A549 (cell line): ENCODE results near the gene EPS8. TPM values are rescaled to one million over a fixed set of nuclear protein-coding genes. Genes with fewer than 3 reads are reported as not detected.

Experiments used
- ATAC-seq, 2 experiments: fragments of 200-7000 bp in 1 of 2; fragments of >200 bp in 1 of 2; cut with Nextera tagmentation in 1 of 2; cut with Tn5 transposase in 1 of 2; 3 replicates each; pipeline versions ENCODE4 v1.8.0 to v1.9.1; 2018 to 2020; ENCODE audit warnings: mild to moderate bottlenecking in 1 of 2, moderate library complexity in 1 of 2
- CTCF ChIA-PET: fragments of 300-600 bp; sonication (Branson Sonifier 250); formaldehyde crosslinking; extraction: SDS; loops from one replicate; lab custom pipeline; 2021; ENCODE audit warnings: antibody characterized with exemption, inconsistent platforms; lab: Yijun Ruan, JAX
- POLR2A ChIA-PET: fragments of 350-600 bp; formaldehyde crosslinking; extraction: SDS; loops from one replicate; lab custom pipeline; 2021; ENCODE audit warnings: antibody characterized with exemption, inconsistent platforms; lab: Yijun Ruan, JAX
- DNase-seq, 2 experiments: peaks; one replicate each; pipeline versions ENCODE4 v3.0.0 to v3.0.0-alpha.2; 2011 to 2016; ENCODE audit warnings: low read depth in 1 of 2, low spot score in 1 of 2
- FAIRE-seq: peaks from 2 replicates; lab custom pipeline; 2011; peaks lifted over from hg19 to GRCh38; lab: Jason Lieb, UNC
- H3K27ac ChIP-seq, 2 experiments: fragments of >200 bp; sonication (Bioruptor Twin); formaldehyde crosslinking; 3 replicates each; pipeline ENCODE4 v1.5.1; 2016 to 2017
- H3K4me1 ChIP-seq: fragments of >200 bp; sonication (Bioruptor Twin); formaldehyde crosslinking; 3 replicates; pipeline ENCODE4 v1.6.1; 2016
- H3K4me2 ChIP-seq: fragments of >200 bp; sonication (Bioruptor Twin); formaldehyde crosslinking; 3 replicates; pipeline ENCODE4 v1.6.1; 2016
- H3K4me3 ChIP-seq: fragments of >200 bp; sonication (Bioruptor Twin); formaldehyde crosslinking; 3 replicates; pipeline ENCODE4 v1.5.1; 2016
- H3K9me3 ChIP-seq: fragments of >200 bp; sonication (Bioruptor Twin); formaldehyde crosslinking; 3 replicates; pipeline ENCODE4 v1.6.1; 2016
- CBX2 ChIP-seq: fragments of 200-600 bp; sonication (generic); IDR thresholded peaks from 2 replicates; pipeline ENCODE4 v1.6.1; 2016; ENCODE audit warnings: low read depth, mild to moderate bottlenecking, borderline replicate concordance
- CBX8 ChIP-seq: fragments of 200-600 bp; sonication (generic); IDR thresholded peaks from 2 replicates; pipeline ENCODE4 v1.6.1; 2016
- CEBPB ChIP-seq, 2 experiments: fragments of >200 bp in 1 of 2; sonication (Bioruptor Twin) in 1 of 2; formaldehyde crosslinking in 1 of 2; IDR thresholded peaks; 2 replicates each; pipeline ENCODE4 v1.6.1; 2012 to 2016
- CHD2 ChIP-seq: fragments of 150-350 bp; IDR thresholded peaks from 2 replicates; pipeline ENCODE4 v1.6.1; 2014; ENCODE audit warnings: low read length; ENCODE audit not compliant: partially characterized antibody
- CTCF ChIP-seq: fragments of >200 bp; sonication (Bioruptor Twin); formaldehyde crosslinking; IDR thresholded peaks from 3 replicates; pipeline ENCODE4 v1.5.1; 2016
- EHF ChIP-seq: fragments of 250-450 bp; sonication (Bioruptor Pico); IDR thresholded peaks from 2 replicates; pipeline ENCODE4 v1.5.0; 2020; ENCODE audit warnings: mild to moderate bottlenecking
- EHMT2 ChIP-seq: fragments of 200-600 bp; sonication (generic); IDR thresholded peaks from 2 replicates; pipeline ENCODE4 v1.6.1; 2016; ENCODE audit warnings: antibody characterized with exemption, low read depth, mild to moderate bottlenecking, moderate library complexity
- FOSL2 ChIP-seq, 2 experiments: fragments of 450-650 bp in 1 of 2; fragments of >200 bp in 1 of 2; sonication (Bioruptor Twin) in 1 of 2; formaldehyde crosslinking; IDR thresholded peaks; 2 replicates each; pipeline versions ENCODE4 v1.5.0 to v1.6.1; 2016 to 2020; ENCODE audit warnings: mild to moderate bottlenecking in 1 of 2, moderate library complexity in 1 of 2
- HDAC2 ChIP-seq: fragments of 200-600 bp; sonication (generic); IDR thresholded peaks from 2 replicates; pipeline ENCODE4 v1.6.1; 2016
- HEYL ChIP-seq: fragments of 250-450 bp; sonication (Bioruptor Pico); IDR thresholded peaks from 2 replicates; pipeline ENCODE4 v1.8.0; 2021; ENCODE audit warnings: mild to moderate bottlenecking, moderate library complexity
- HOXB5 ChIP-seq: fragments of 250-450 bp; sonication (Bioruptor Pico); IDR thresholded peaks from 2 replicates; pipeline ENCODE4 v1.5.0; 2020; ENCODE audit warnings: mild to moderate bottlenecking, moderate library complexity
- KDM1A ChIP-seq: fragments of 200-600 bp; sonication (generic); IDR thresholded peaks from 2 replicates; pipeline ENCODE4 v1.6.1; 2016; ENCODE audit warnings: low read depth, mild to moderate bottlenecking
- MAZ ChIP-seq: fragments of 150-350 bp; IDR thresholded peaks from 2 replicates; pipeline ENCODE4 v1.6.1; 2014; ENCODE audit warnings: antibody characterized with exemption, low read depth, low read length, borderline replicate concordance
- MYC ChIP-seq: IDR thresholded peaks from 2 replicates; pipeline ENCODE4 v1.6.1; 2012; ENCODE audit warnings: mild to moderate bottlenecking, inconsistent platforms, low read length, improper control_type of control experiment, borderline replicate concordance
- NPAS2 ChIP-seq: fragments of 250-450 bp; sonication (Bioruptor Pico); IDR thresholded peaks from 2 replicates; pipeline ENCODE4 v1.8.0; 2022; ENCODE audit warnings: mild to moderate bottlenecking, moderate library complexity, borderline replicate concordance
- PBX3 ChIP-seq: IDR thresholded peaks from 2 replicates; pipeline ENCODE4 v1.6.1; 2012
- POLR2A ChIP-seq: IDR thresholded peaks from 2 replicates; pipeline ENCODE4 v1.6.1; 2012; ENCODE audit warnings: mild to moderate bottlenecking, low read length
- RCOR1 ChIP-seq: fragments of 150-350 bp; IDR thresholded peaks from 2 replicates; pipeline ENCODE4 v1.6.1; 2014; ENCODE audit warnings: antibody characterized with exemption, low read length, low read depth
- RNF2 ChIP-seq: fragments of 200-600 bp; sonication (generic); IDR thresholded peaks from 2 replicates; pipeline ENCODE4 v1.6.1; 2016; ENCODE audit warnings: low read depth, mild to moderate bottlenecking, antibody characterized with exemption, moderate library complexity, borderline replicate concordance
- SREBF2 ChIP-seq: fragments of 450-650 bp; IDR thresholded peaks from 2 replicates; pipeline ENCODE4 v1.6.1; 2014; ENCODE audit warnings: mild to moderate bottlenecking, moderate library complexity
- TFCP2L1 ChIP-seq: fragments of 250-450 bp; sonication (Bioruptor Pico); IDR thresholded peaks from 2 replicates; pipeline ENCODE4 v1.5.0; 2021; ENCODE audit warnings: mild to moderate bottlenecking
- ZC3H11A ChIP-seq: fragments of 450-650 bp; IDR thresholded peaks from 2 replicates; pipeline ENCODE4 v1.6.1; 2014; ENCODE audit warnings: antibody characterized with exemption, mild to moderate bottlenecking
- ZNF302 ChIP-seq: fragments of 250-450 bp; sonication (Bioruptor Pico); IDR thresholded peaks from 2 replicates; pipeline ENCODE4 v1.9.0; 2021; ENCODE audit warnings: inconsistent platforms, mild to moderate bottlenecking, moderate library complexity
- WGBS: methylation state at CpG from one replicate; pipeline ENCODE4 v1.1.6; 2017; ENCODE audit errors: missing lambda C conversion rate; 5-methylcytosine and 5-hydroxymethylcytosine counted together
- polyA plus RNA-seq, 4 experiments: library from polyadenylated mRNA; depleted of rRNA in 3 of 4; stranded (reverse); fragments of >200 nt; fragmentation: RNase III in 1 of 4; extraction: RNeasy Plus Mini Kit Qiagen cat#74134 plus additional on column Dnase treatment in 1 of 4; gene quantifications; 2 replicates in 3 of 4; 3 replicates in 1 of 4; pipeline ENCODE4 v1.2.3, GENCODE V29; 2011 to 2017
- TF ChIP-seq, protein P1 (sequence below): IDR thresholded peaks from 2 replicates; pipeline ENCODE4 v1.6.1; 2012; ENCODE audit warnings: low read depth, borderline replicate concordance

The EPS8 gene
- polyA plus RNA-seq, 2 of the 4 experiments (the other 2 are of a cell fraction), result 25.1 to 101 TPM

- H3K4me2 ChIP-seq, result no peak overlapping the region
- ChIA-PET CTCF (no interaction called here), POLR2A (no interaction called here)
- H3K27ac ChIP-seq, result no peak overlapping the region
- WGBS, result 77% methylated on average over 3 of the region's 3 CpGs
- H3K4me3 ChIP-seq, result no peak overlapping the region
- ATAC-seq, result no peak
- no peak for DNase-seq
- peaks cover 15% of the 10 kb centered on the region for H3K4me1 ChIP-seq
- H3K9me3 ChIP-seq, result no peaks in the 10 kb centered on the region
- TF ChIP-seq KDM1A, result no peak
- TF ChIP-seq CTCF, result no peak
- no peak for TF ChIP-seq TFCP2L1 (CRISPR knock-in tag)
- TF ChIP-seq CEBPB (IDR thresholded peaks at IDR 0.05), result no peak
- TF ChIP-seq RNF2, result no peak
- no peak for TF ChIP-seq SREBF2
- no peak for TF ChIP-seq MAZ
- no peak for FAIRE-seq
Observed at GRCh38 chr12:15824516-15824915, 35.3 kb upstream of the EPS8 start.

- Histone ChIP-seq H3K27ac (peak overlapping the region in 1 of 2 experiments; percentile 53; a peak in 2 of 6 replicates), H3K4me1 (peaks cover 15% of the 10 kb centered on the region), H3K9me3 (no peaks in the 10 kb centered on the region), H3K4me3 (no peak overlapping the region), H3K4me2 (peak overlapping the region; percentile 26; the same call in 1 of the 3 replicates)
- CTCF ChIA-PET, result interaction anchor here (1.5 to 1.7 kb wide), 2 partner anchors 10 to 233 kb away, joined by 3 to 4 read pairs; no protein-coding TSS in a partner anchor
- WGBS, result 69% methylated on average over 3 of the region's 3 CpGs
- TF ChIP-seq CEBPB (IDR thresholded peaks at IDR 0.05), result 0 out of 4 replicates have a peak, but pooled peaks of 1 of the 2 experiments have one; percentile 14
- no peak for TF ChIP-seq FOSL2 (IDR thresholded peaks at IDR 0.05)
- no peak for TF ChIP-seq FOSL2 (CRISPR knock-in tag; IDR thresholded peaks at IDR 0.05)
- no peak for TF ChIP-seq CBX2
- TF ChIP-seq CHD2, result no peak
- TF ChIP-seq HEYL (CRISPR knock-in tag), result no peak
- FAIRE-seq (no peak), DNase-seq (no peak), ATAC-seq (no peak)
- POLR2A ChIA-PET, result no interaction called here
Observed at GRCh38 chr12:15823360-15824128, 34.4 kb upstream of the EPS8 start.

- CTCF ChIA-PET, result no interaction called here
- Histone ChIP-seq H3K4me2 (no peak overlapping the region), H3K9me3 (peaks cover 10% of the 10 kb centered on the region; the same call in 2 of the 3 replicates), H3K27ac (no peak overlapping the region), H3K4me3 (no peak overlapping the region), H3K4me1 (peaks cover 15% of the 10 kb centered on the region)
- POLR2A ChIA-PET, result no interaction called here
- no peak for DNase-seq
- WGBS, result 53% methylated on average over 3 of the region's 3 CpGs
- ATAC-seq, result no peak
- FAIRE-seq, result peak; percentile 68
- TF ChIP-seq CBX8, result no peak
- no peak for TF ChIP-seq PBX3
- no peak for TF ChIP-seq HOXB5 (CRISPR knock-in tag)
- no peak for TF ChIP-seq RCOR1
- no peak for TF ChIP-seq MYC
- no peak for TF ChIP-seq HDAC2
- TF ChIP-seq CTCF, result no peak
- TF ChIP-seq ZC3H11A, result no peak
- TF ChIP-seq EHMT2, result no peak
- TF ChIP-seq, protein P1, sequence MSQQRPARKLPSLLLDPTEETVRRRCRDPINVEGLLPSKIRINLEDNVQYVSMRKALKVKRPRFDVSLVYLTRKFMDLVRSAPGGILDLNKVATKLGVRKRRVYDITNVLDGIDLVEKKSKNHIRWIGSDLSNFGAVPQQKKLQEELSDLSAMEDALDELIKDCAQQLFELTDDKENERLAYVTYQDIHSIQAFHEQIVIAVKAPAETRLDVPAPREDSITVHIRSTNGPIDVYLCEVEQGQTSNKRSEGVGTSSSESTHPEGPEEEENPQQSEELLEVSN, result no peak
- TF ChIP-seq POLR2A, result no peak
- TF ChIP-seq EHF (CRISPR knock-in tag), result no peak
- TF ChIP-seq NPAS2 (CRISPR knock-in tag), result no peak
- TF ChIP-seq ZNF302 (CRISPR knock-in tag), result no peak
Observed at GRCh38 chr12:15819644-15820437, 30.7 kb upstream of the EPS8 start.
